Urinary bladder (tissue), 4 donors: ENCODE data around the gene ZNF808. TPM values are rescaled to one million over a fixed set of nuclear protein-coding genes. Genes with fewer than 3 reads are reported as not detected.
"Not testable (repeated sequence)": the region's sequence is repeated elsewhere in the genome, so short reads cannot be mapped to it uniquely, and the experiment has no call there.

ENCODE experiments used
- DNase-seq: peaks from one replicate; pipeline ENCODE4 v3.0.0-alpha.2; 2015; ENCODE audit errors: extremely low spot score
- H3K27ac ChIP-seq: one replicate; pipeline ENCODE4 v1.5.1; 2013; ENCODE audit warnings: low read depth, mild to moderate bottlenecking, moderate library complexity
- H3K36me3 ChIP-seq: one replicate; pipeline ENCODE4 v1.6.1; 2013; ENCODE audit warnings: mild to moderate bottlenecking, moderate library complexity; ENCODE audit not compliant: insufficient read depth
- H3K4me1 ChIP-seq: one replicate; pipeline ENCODE4 v1.6.1; 2013; ENCODE audit warnings: mild to moderate bottlenecking, moderate library complexity; ENCODE audit not compliant: insufficient read depth
- H3K4me3 ChIP-seq: one replicate; pipeline ENCODE4 v1.5.1; 2013; ENCODE audit warnings: low read depth, low read length
- WGBS: extraction: QIAGEN DNeasy Blood & Tissue Kit; methylation state at CpG from one replicate; pipeline ENCODE4 v1.1.7; 2013; 5-methylcytosine and 5-hydroxymethylcytosine counted together
- polyA plus RNA-seq: library from polyadenylated mRNA; stranded (reverse); fragments of 200-250 nt; gene quantifications from one replicate; pipeline ENCODE4 v1.2.3, GENCODE V29; 2013
- total RNA-seq: library from RNA; depleted of rRNA; stranded (reverse); fragments of >200 nt; gene quantifications from one replicate; pipeline ENCODE4 v1.2.3, GENCODE V29; 2014
- donor health status: healthy with polysubstance abuse.
- donor health status: healthy.

ZNF808 gene
- 40.6 TPM for total RNA-seq
- polyA plus RNA-seq = 5.3 TPM

GRCh38 chr19:52527134-52527955 lies at the start of gene ZNF808:
ZNF808 (plus strand) TSS chr19:52527668; CDS start chr19:52543285, 15,617 bp downstream.
- H3K36me3 ChIP-seq = no peaks in the 10 kb centered on the region
- WGBS = under 1% methylated on average over 54 of the region's 54 CpGs
- peak within 1 kb of the TSS; percentile 88 for H3K27ac ChIP-seq
- no peaks in the 10 kb centered on the region for H3K4me1 ChIP-seq
- H3K4me3 ChIP-seq = peak within 1 kb of the TSS; percentile 75
- peak; percentile 76 for DNase-seq

- 35% methylated on average over 7 of the region's 7 CpGs for WGBS
- H3K4me1 ChIP-seq, H3K27ac ChIP-seq, DNase-seq, H3K36me3 ChIP-seq, H3K4me3 ChIP-seq: not testable (repeated sequence)
Measured at GRCh38 chr19:52484111-52484743, 43.2 kb upstream of the ZNF808 start.

DNA sequence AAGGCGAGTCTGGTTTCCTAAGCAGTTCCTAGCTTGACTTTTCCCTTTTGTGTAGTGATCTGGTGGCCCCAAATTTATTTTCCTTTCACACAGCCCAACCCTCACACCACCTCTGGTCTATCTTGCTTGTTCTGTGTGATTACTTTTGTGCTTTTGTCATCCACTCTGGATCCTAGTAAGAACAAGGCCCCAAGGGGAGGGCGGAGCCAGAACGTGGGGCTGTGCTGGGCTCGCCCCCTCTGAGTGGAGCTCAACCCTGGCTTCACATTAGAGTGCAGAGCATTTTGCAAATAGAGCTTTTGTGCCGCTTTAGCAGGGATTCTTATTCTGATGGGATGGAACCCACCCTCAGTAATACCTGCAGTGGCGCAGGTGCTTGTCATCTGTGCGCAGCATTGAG lies 42.4 kb upstream of the ZNF808 start:
- H3K36me3 ChIP-seq, H3K27ac ChIP-seq, H3K4me3 ChIP-seq, DNase-seq, H3K4me1 ChIP-seq: not testable (repeated sequence)
- 35% methylated on average over 7 of the region's 7 CpGs for WGBS

- not testable (repeated sequence) for DNase-seq, H3K27ac ChIP-seq
Measured at GRCh38 chr19:52485561-52486240, 41.8 kb upstream of the ZNF808 start.

GRCh38 chr19:52492201-52492993 lies 35.1 kb upstream of the ZNF808 start:
- H3K4me3 ChIP-seq = no peak overlapping the region
- no peak for DNase-seq

More at GRCh38 chr19:52485561-52486240, 41.8 kb upstream of the ZNF808 start:
- 7% methylated on average over 8 of the region's 8 CpGs for WGBS
- not testable (repeated sequence) for H3K4me1 ChIP-seq, H3K4me3 ChIP-seq, H3K36me3 ChIP-seq

DNA sequence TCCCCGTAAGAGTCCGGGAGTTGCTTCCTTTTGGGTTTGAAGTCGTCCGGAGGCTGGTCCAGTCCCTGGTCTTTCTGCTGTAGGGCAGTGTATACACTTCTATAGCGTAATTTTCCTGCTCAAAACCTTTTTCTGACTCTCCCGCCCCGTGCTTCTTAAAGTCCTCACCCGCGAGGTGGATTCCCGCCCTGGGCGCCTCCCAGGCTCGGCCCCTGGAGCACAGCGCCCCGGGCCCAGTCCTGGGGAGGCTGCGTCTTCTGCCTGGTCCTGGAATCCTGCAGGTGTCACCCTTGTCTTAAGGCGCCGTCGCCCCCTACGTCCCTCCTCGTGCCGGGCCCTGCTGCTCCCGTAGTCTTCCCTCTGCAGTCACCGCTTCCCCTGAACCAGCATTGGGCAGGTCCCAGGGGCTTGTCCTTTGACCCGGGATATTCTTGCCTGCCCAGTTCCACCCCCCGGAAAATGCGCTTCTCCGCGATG lies 34.4 kb upstream of the ZNF808 start:
- Histone ChIP-seq H3K27ac (no peak overlapping the region), H3K4me1 (no peaks in the 10 kb centered on the region), H3K36me3 (no peaks in the 10 kb centered on the region), H3K4me3 (no peak overlapping the region)
- 8% methylated on average over 28 of the region's 28 CpGs for WGBS
- DNase-seq = no peak

More at GRCh38 chr19:52492201-52492993, 35.1 kb upstream of the ZNF808 start:
- H3K27ac ChIP-seq = no peak overlapping the region
- no peaks in the 10 kb centered on the region for H3K4me1 ChIP-seq
- 23% methylated on average over 37 of the region's 37 CpGs for WGBS
- no peaks in the 10 kb centered on the region for H3K36me3 ChIP-seq

DNA sequence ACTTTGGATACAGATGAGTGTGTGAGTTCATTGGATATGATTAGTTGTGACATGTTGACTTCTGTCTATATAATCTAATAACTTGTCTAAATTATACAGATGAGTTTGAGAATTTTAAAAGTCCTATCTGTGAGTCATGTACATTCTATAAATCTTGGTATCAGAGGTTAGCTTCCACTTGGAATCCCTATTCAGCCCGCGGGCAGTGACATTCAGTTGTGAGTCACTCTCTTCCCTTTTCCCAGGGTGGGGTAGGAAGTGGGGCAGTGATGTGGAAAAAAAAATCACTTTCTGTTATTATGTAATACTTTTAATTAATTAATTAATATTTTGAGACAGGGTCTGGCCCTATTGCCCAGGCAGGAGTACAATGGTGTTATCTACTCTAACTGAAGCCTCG lies 33.0 kb upstream of the ZNF808 start:
- no peak overlapping the region for H3K27ac ChIP-seq
- no peak overlapping the region for H3K4me3 ChIP-seq
- no peaks in the 10 kb centered on the region for H3K36me3 ChIP-seq
- WGBS = 93% methylated on average over 3 of the region's 3 CpGs
- DNase-seq = no peak
- no peaks in the 10 kb centered on the region for H3K4me1 ChIP-seq

GRCh38 chr19:52498571-52498970 lies 28.9 kb upstream of the ZNF808 start:
- H3K27ac ChIP-seq = no peak overlapping the region
- H3K4me3 ChIP-seq = no peak overlapping the region
- no peak for DNase-seq
- WGBS = 94% methylated on average over 8 of the region's 8 CpGs
- no peaks in the 10 kb centered on the region for H3K4me1 ChIP-seq
- H3K36me3 ChIP-seq = no peaks in the 10 kb centered on the region

DNA sequence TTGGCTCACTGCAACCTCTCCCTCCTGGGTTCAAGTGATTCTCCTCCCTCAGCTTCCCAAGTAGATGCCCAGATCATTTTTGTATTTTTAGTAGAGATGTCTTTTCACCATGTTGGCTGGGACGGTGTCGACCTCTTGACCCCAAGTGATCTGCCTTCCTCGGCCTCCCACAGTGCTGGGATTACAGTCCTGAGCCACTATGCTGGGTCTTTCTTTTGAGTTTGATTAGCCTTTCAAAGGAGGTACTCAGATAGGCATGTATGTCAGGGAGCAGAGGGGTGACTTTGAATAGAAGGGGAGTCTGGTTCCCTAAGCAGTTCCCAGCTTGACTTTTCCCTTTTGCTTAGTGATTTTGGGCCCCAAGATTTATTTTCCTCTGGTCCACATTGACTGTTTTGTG lies 27.0 kb upstream of the ZNF808 start:
- DNase-seq, H3K4me3 ChIP-seq, H3K36me3 ChIP-seq, H3K4me1 ChIP-seq, H3K27ac ChIP-seq: not testable (repeated sequence)
- 23% methylated on average over 3 of the region's 3 CpGs for WGBS

- H3K27ac ChIP-seq, H3K4me3 ChIP-seq, H3K4me1 ChIP-seq, DNase-seq, H3K36me3 ChIP-seq: not testable (repeated sequence)
- WGBS = 78% methylated on average over 12 of the region's 12 CpGs
Measured at GRCh38 chr19:52500991-52501390, 26.5 kb upstream of the ZNF808 start.

GRCh38 chr19:52507266-52507665 lies 20.2 kb upstream of the ZNF808 start:
- no peak overlapping the region for H3K27ac ChIP-seq
- 97% methylated on average over 5 of the region's 5 CpGs for WGBS
- no peak for DNase-seq
- no peaks in the 10 kb centered on the region for H3K36me3 ChIP-seq
- no peaks in the 10 kb centered on the region for H3K4me1 ChIP-seq
- H3K4me3 ChIP-seq = no peak overlapping the region

GRCh38 chr19:52516191-52516590 lies 11.3 kb upstream of the ZNF808 start:
- Histone ChIP-seq H3K4me1 (no peaks in the 10 kb centered on the region), H3K36me3 (no peaks in the 10 kb centered on the region), H3K27ac (no peak overlapping the region), H3K4me3 (no peak overlapping the region)
- DNase-seq = no peak
- 92% methylated on average over 5 of the region's 5 CpGs for WGBS

GRCh38 chr19:52518646-52519045 lies 8.8 kb upstream of the ZNF808 start:
- 27% methylated on average over 2 of the region's 2 CpGs for WGBS
- Histone ChIP-seq H3K4me3 (no peak overlapping the region), H3K27ac (no peak overlapping the region)

More at GRCh38 chr19:52518646-52519045, 8.8 kb upstream of the ZNF808 start:
- DNase-seq = no peak
- Histone ChIP-seq H3K4me1 (no peaks in the 10 kb centered on the region), H3K36me3 (no peaks in the 10 kb centered on the region)
